Bronchial epithelial cell (primary cell): ENCODE results near the gene SEC16A. TPM values are rescaled to one million over a fixed set of nuclear protein-coding genes. Genes with fewer than 3 reads are reported as not detected.

ENCODE experiments used
- DNase-seq: peaks from one replicate; pipeline ENCODE4 v3.0.0-alpha.2; 2010; ENCODE audit warnings: low read depth
- FAIRE-seq: peaks from 2 replicates; lab custom pipeline; 2011; peaks lifted over from hg19 to GRCh38; lab: Jason Lieb, UNC
- H3K27me3 ChIP-seq: 2 replicates; pipeline ENCODE4 v1.5.1; 2011; ENCODE audit warnings: low read length; ENCODE audit not compliant: control insufficient read depth, insufficient read depth
- H3K36me3 ChIP-seq: 2 replicates; pipeline ENCODE4 v1.5.1; 2011; ENCODE audit warnings: low read length; ENCODE audit not compliant: control insufficient read depth, insufficient read depth
- H3K4me3 ChIP-seq: 2 replicates; pipeline ENCODE4 v1.5.1; 2011; ENCODE audit warnings: mild to moderate bottlenecking, low read depth, low read length, control low read depth
- CTCF ChIP-seq: IDR thresholded peaks from 2 replicates; pipeline ENCODE4 v1.5.1; 2011; ENCODE audit warnings: mild to moderate bottlenecking, moderate library complexity, low read length, control low read depth, inconsistent platforms; ENCODE audit not compliant: insufficient read depth, severe bottlenecking
- total RNA-seq: library from RNA; depleted of rRNA; stranded (reverse); fragments of >200 nt; gene quantifications from 2 replicates; pipeline ENCODE4 v1.2.1, GENCODE V29; 2014

The SEC16A gene
- total RNA-seq, 1 donor from 2014 or later, result 13.7 TPM

- H3K4me3 ChIP-seq, result no peak overlapping the region
- no peak for TF ChIP-seq CTCF
- H3K36me3 ChIP-seq, result peaks cover 51% of the 10 kb centered on the region
- DNase-seq, result no peak
- FAIRE-seq, result no peak
- H3K27me3 ChIP-seq, result no peaks in the 10 kb centered on the region
Observed at GRCh38 chr9:136419092-136419420, 63.8 kb downstream of the SEC16A start.

- TF ChIP-seq CTCF, result no peak
- DNase-seq (no peak), FAIRE-seq (no peak)
- H3K36me3 ChIP-seq, result peaks cover 53% of the 10 kb centered on the region
- H3K27me3 ChIP-seq, result no peaks in the 10 kb centered on the region
- no peak overlapping the region for H3K4me3 ChIP-seq
Observed at GRCh38 chr9:136418182-136419091, 64.4 kb downstream of the SEC16A start.

DNA sequence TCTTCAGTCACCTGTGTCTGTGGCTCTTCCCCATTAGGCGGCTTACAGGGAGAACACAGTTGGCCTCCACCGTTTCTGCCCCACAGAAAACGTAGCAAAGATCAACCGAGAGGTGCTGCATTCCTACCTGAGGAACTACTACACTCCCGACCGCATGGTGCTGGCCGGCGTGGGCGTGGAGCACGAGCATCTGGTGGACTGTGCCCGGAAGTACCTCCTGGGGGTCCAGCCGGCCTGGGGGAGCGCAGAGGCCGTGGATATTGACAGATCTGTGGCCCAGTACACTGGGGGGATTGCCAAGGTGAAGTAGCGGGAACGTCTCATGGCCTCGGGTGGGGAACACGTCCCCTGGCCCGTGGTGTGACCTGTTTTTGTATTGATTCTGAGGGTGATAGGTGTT, 65.9 kb downstream of the SEC16A start:
- FAIRE-seq, result no peak
- DNase-seq, result no peak
- peaks cover 51% of the 10 kb centered on the region for H3K36me3 ChIP-seq

GRCh38 chr9:136416427-136416826, 66.4 kb downstream of the SEC16A start:
- no peak for TF ChIP-seq CTCF
- peaks cover 48% of the 10 kb centered on the region for H3K36me3 ChIP-seq
- DNase-seq (no peak), FAIRE-seq (no peak)
- H3K27me3 ChIP-seq, result no peaks in the 10 kb centered on the region
- H3K4me3 ChIP-seq, result no peak overlapping the region

More for the DNA sequence above, 65.9 kb downstream of the SEC16A start:
- H3K27me3 ChIP-seq, result no peaks in the 10 kb centered on the region
- no peak for TF ChIP-seq CTCF
- no peak overlapping the region for H3K4me3 ChIP-seq

DNA sequence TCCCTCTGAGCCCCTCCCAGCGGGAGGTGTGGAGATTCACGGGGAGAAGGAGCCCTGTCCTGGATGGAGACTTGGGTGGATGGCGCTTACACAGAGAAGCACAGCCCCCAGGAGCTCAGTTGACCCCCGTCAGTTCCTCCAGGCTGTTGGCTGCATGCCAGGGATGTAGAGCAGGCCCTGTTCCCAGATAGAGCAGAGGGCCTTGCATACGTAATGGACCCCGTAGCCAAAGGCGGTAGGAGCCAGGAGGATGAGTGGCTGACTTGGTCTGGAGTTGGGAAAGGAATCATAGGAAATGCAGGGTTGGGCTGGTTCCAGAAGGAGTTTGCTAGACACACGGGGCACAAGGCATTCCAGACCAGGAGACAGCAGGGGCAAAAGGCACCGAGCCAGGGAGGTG, 69.9 kb downstream of the SEC16A start:
- H3K4me3 ChIP-seq, result no peak overlapping the region
- no peak for TF ChIP-seq CTCF
- peak; percentile 43 for FAIRE-seq
- DNase-seq, result no peak
- H3K27me3 ChIP-seq, result no peaks in the 10 kb centered on the region
- peaks cover 33% of the 10 kb centered on the region for H3K36me3 ChIP-seq

GRCh38 chr9:136411378-136411777, 71.5 kb downstream of the SEC16A start:
- no peak for FAIRE-seq
- no peak for DNase-seq
- no peaks in the 10 kb centered on the region for H3K27me3 ChIP-seq
- H3K36me3 ChIP-seq, result peaks cover 36% of the 10 kb centered on the region
- no peak for TF ChIP-seq CTCF
- H3K4me3 ChIP-seq, result peak overlapping the region; percentile 96
